ENCODE data around the gene DCHS1.

Gene DCHS1

DNA sequence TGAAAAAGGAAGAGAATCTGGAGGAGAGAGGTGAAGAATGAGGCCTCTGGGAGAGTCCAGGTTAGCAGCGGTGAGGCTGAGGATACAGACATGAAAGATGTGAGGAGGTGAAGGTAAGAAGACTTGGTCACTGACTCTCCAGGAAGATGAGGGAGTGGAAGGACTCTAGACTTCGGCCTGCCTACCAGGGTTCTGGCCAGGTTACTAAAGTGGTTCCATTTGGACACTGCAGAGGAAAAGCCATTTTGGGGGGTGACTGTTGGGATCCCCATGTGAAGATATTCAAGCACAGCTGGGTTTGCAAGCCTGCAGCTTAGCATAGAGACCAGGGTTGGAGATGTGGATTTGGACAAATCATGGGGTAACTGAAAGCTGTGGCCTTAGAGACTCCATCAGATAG, 7.8 kb downstream of the DCHS1 start:
- Histone ChIP-seq H3K79me2 (ENCODE audit: insufficient read depth, low read length) (no peaks in the 10 kb centered on the region), H2AFZ (ENCODE audit: low read length) (no peak overlapping the region), H3K27me3 (ENCODE audit: insufficient read depth, low read length, poor library complexity, severe bottlenecking) (no peaks in the 10 kb centered on the region), H4K20me1 (ENCODE audit: insufficient read depth, low read length, poor library complexity, severe bottlenecking) (no peaks in the 10 kb centered on the region), H3K36me3 (ENCODE audit: insufficient read depth, low read length) (no peaks in the 10 kb centered on the region), H3K9me2 (replicated peaks; ENCODE audit: low read depth, low read length) (no peaks in the 10 kb centered on the region), H3K4me2 (ENCODE audit: low read depth, low read length, poor library complexity, severe bottlenecking) (peak overlapping the region; percentile 86), H3K4me3 (ENCODE audit: low read length, poor library complexity, severe bottlenecking) (no peak overlapping the region), H3K9ac (ENCODE audit: low read depth, low read length, poor library complexity, severe bottlenecking) (peak overlapping the region; percentile 62), H3K4me1 (ENCODE audit: insufficient read depth, low read length, poor library complexity, severe bottlenecking) (peaks cover 28% of the 10 kb centered on the region), H3F3A (ENCODE audit: low read depth) (no peaks in the 10 kb centered on the region), H3K9me3 (ENCODE audit: insufficient read depth, low read depth, low read length) (no peaks in the 10 kb centered on the region)
- TF ChIP-seq, protein P1, sequence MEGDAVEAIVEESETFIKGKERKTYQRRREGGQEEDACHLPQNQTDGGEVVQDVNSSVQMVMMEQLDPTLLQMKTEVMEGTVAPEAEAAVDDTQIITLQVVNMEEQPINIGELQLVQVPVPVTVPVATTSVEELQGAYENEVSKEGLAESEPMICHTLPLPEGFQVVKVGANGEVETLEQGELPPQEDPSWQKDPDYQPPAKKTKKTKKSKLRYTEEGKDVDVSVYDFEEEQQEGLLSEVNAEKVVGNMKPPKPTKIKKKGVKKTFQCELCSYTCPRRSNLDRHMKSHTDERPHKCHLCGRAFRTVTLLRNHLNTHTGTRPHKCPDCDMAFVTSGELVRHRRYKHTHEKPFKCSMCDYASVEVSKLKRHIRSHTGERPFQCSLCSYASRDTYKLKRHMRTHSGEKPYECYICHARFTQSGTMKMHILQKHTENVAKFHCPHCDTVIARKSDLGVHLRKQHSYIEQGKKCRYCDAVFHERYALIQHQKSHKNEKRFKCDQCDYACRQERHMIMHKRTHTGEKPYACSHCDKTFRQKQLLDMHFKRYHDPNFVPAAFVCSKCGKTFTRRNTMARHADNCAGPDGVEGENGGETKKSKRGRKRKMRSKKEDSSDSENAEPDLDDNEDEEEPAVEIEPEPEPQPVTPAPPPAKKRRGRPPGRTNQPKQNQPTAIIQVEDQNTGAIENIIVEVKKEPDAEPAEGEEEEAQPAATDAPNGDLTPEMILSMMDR (conservative IDR thresholded peaks at IDR 0.05; ENCODE audit: low read length) = no peak
- no peak for TF ChIP-seq EZH2phosphoT487 (IDR thresholded peaks at IDR 0.05; ENCODE audit: borderline replicate concordance)

DNA sequence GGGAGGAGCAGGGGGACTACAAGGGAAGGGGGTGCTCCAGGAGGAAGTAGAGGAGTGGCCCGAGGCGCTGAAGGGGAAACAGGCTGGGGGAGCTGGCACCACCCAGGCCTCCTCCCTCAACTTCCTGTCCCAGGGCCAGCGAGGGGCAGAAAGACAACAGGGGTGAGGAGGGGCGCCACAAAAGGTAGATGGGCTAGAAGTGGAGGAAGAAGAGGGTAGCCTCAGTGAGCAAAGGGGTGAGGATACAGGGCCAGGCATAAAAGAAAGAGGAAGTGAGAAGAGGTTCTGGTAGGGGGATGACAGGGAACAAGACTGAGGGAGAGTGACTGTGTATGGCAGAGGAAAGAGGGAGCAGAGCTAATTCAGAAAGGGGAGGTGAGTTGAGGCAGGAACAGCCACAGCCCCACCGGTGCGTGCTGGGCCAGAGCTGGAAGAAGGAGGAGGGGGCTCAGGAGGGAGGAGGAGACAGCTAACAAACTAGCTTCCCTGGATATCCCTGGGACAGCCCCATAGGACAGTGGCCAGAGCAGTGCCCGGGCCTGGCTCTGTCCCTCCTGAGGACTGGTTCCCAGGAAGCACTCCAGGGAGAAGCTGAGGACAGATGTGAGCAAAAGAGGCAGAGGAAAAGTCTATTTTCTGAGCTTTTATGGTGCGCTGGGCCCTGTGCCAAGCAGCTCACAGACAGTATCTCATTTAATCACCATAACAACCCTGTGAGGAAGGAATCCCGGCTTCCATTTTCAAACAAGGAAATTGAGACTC, 8.5 kb downstream of the DCHS1 start:
- H3K79me2 ChIP-seq (ENCODE audit: insufficient read depth, low read length) = no peaks in the 10 kb centered on the region
- no peaks in the 10 kb centered on the region for H3K9me2 ChIP-seq (replicated peaks; ENCODE audit: low read depth, low read length)
- H3F3A ChIP-seq (ENCODE audit: low read depth) = no peaks in the 10 kb centered on the region
- no peaks in the 10 kb centered on the region for H3K27me3 ChIP-seq (ENCODE audit: insufficient read depth, low read length, poor library complexity, severe bottlenecking)
- peak overlapping the region; percentile 86 for H3K4me2 ChIP-seq (ENCODE audit: low read depth, low read length, poor library complexity, severe bottlenecking)
- H3K9ac ChIP-seq (ENCODE audit: low read depth, low read length, poor library complexity, severe bottlenecking) = peak overlapping the region; percentile 62
- no peaks in the 10 kb centered on the region for H3K9me3 ChIP-seq (ENCODE audit: insufficient read depth, low read depth, low read length)
- H2AFZ ChIP-seq (ENCODE audit: low read length) = peak overlapping the region; percentile 83
- H3K4me3 ChIP-seq (ENCODE audit: low read length, poor library complexity, severe bottlenecking) = peak overlapping the region; percentile 57
- TF ChIP-seq, protein P1 (conservative IDR thresholded peaks at IDR 0.05; ENCODE audit: low read length) = no peak
- TF ChIP-seq EZH2phosphoT487 (IDR thresholded peaks at IDR 0.05; ENCODE audit: borderline replicate concordance) = no peak
- H3K4me1 ChIP-seq (ENCODE audit: insufficient read depth, low read length, poor library complexity, severe bottlenecking) = peaks cover 28% of the 10 kb centered on the region
- no peaks in the 10 kb centered on the region for H4K20me1 ChIP-seq (ENCODE audit: insufficient read depth, low read length, poor library complexity, severe bottlenecking)
- no peaks in the 10 kb centered on the region for H3K36me3 ChIP-seq (ENCODE audit: insufficient read depth, low read length)

DNA sequence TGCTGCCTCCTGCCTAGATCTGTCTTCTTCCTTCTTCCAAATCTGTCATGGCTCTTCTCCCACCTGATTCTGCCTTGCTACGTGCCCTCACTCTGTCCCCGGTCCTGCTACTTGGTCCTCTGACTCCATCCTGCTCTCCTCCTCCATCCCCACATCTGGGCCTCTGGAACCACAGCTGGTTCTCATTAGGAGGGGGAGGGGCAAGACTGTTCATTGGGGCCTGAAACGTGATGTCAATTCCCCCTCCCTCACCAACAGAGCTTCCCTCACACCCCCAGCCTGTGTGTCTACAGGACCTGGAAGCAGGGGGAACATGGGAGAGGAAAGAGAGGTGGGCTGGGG, 9.1 kb downstream of the DCHS1 start:
- peak overlapping the region; percentile 62 for H3K9ac ChIP-seq (ENCODE audit: low read depth, low read length, poor library complexity, severe bottlenecking)
- peak overlapping the region; percentile 57 for H3K4me3 ChIP-seq (ENCODE audit: low read length, poor library complexity, severe bottlenecking)
- peak overlapping the region; percentile 86 for H3K4me2 ChIP-seq (ENCODE audit: low read depth, low read length, poor library complexity, severe bottlenecking)
- H3K9me2 ChIP-seq (replicated peaks; ENCODE audit: low read depth, low read length) = no peaks in the 10 kb centered on the region
- H3K27me3 ChIP-seq (ENCODE audit: insufficient read depth, low read length, poor library complexity, severe bottlenecking) = no peaks in the 10 kb centered on the region
- H3K9me3 ChIP-seq (ENCODE audit: insufficient read depth, low read depth, low read length) = no peaks in the 10 kb centered on the region
- no peaks in the 10 kb centered on the region for H3F3A ChIP-seq (ENCODE audit: low read depth)
- H3K4me1 ChIP-seq (ENCODE audit: insufficient read depth, low read length, poor library complexity, severe bottlenecking) = peaks cover 28% of the 10 kb centered on the region
- no peaks in the 10 kb centered on the region for H4K20me1 ChIP-seq (ENCODE audit: insufficient read depth, low read length, poor library complexity, severe bottlenecking)
- H3K79me2 ChIP-seq (ENCODE audit: insufficient read depth, low read length) = no peaks in the 10 kb centered on the region
- TF ChIP-seq, protein P1 (conservative IDR thresholded peaks at IDR 0.05; ENCODE audit: low read length) = no peak
- TF ChIP-seq EZH2phosphoT487 (IDR thresholded peaks at IDR 0.05; ENCODE audit: borderline replicate concordance) = no peak
- H3K36me3 ChIP-seq (ENCODE audit: insufficient read depth, low read length) = no peaks in the 10 kb centered on the region
- peak overlapping the region; percentile 83 for H2AFZ ChIP-seq (ENCODE audit: low read length)
